Right atrium auricular region (tissue), 2 donors: ENCODE results near the gene CLDN18. TPM values are rescaled to one million over a fixed set of nuclear protein-coding genes. Genes with fewer than 3 reads are reported as not detected.

ENCODE experiments used
- DNase-seq: peaks from one replicate; pipeline ENCODE4 v3.0.0-alpha.2; 2019; ENCODE audit warnings: low spot score
- H3K27ac ChIP-seq, 2 donors: fragments of 200-600 bp; sonication (generic); 1 replicate in 1 of 2; 2 replicates in 1 of 2; pipeline ENCODE4 v1.5.1; 2016 to 2019
- H3K27me3 ChIP-seq, 2 donors: fragments of 200-600 bp; sonication (generic); one replicate each; pipeline versions ENCODE4 v1.5.1 to v1.6.0; 2017 to 2019
- H3K36me3 ChIP-seq: fragments of 200-600 bp; sonication (generic); one replicate; pipeline ENCODE4 v1.5.1; 2016
- H3K4me1 ChIP-seq, 2 donors: fragments of 200-600 bp; sonication (generic); one replicate each; pipeline versions ENCODE4 v1.5.1 to v1.6.0; 2017 to 2019
- H3K4me3 ChIP-seq, 2 donors: fragments of 200-600 bp; sonication (generic); 1 replicate in 1 of 2; 2 replicates in 1 of 2; pipeline ENCODE4 v1.5.1; 2017 to 2019; ENCODE audit warnings: mild to moderate bottlenecking in 1 of 2, moderate library complexity in 1 of 2
- H3K9me3 ChIP-seq, 2 donors: fragments of 200-600 bp; sonication (generic); one replicate each; pipeline ENCODE4 v1.5.1; 2019
- total RNA-seq, 2 donors: library from RNA; depleted of rRNA; stranded (reverse); fragments of >200 nt; gene quantifications; one replicate each; pipeline ENCODE4 v1.1.0, GENCODE V29; 2016
- TF ChIP-seq, protein P1 (sequence below), 2 donors: fragments of 200-600 bp; sonication (generic); IDR thresholded peaks; one replicate each; pipeline ENCODE4 v1.5.1; 2019; ENCODE audit warnings: antibody characterized with exemption in 2 of 2

CLDN18 gene
- total RNA-seq, 2 donors from 2014 or later: 0.12 to 21.0 TPM

DNA sequence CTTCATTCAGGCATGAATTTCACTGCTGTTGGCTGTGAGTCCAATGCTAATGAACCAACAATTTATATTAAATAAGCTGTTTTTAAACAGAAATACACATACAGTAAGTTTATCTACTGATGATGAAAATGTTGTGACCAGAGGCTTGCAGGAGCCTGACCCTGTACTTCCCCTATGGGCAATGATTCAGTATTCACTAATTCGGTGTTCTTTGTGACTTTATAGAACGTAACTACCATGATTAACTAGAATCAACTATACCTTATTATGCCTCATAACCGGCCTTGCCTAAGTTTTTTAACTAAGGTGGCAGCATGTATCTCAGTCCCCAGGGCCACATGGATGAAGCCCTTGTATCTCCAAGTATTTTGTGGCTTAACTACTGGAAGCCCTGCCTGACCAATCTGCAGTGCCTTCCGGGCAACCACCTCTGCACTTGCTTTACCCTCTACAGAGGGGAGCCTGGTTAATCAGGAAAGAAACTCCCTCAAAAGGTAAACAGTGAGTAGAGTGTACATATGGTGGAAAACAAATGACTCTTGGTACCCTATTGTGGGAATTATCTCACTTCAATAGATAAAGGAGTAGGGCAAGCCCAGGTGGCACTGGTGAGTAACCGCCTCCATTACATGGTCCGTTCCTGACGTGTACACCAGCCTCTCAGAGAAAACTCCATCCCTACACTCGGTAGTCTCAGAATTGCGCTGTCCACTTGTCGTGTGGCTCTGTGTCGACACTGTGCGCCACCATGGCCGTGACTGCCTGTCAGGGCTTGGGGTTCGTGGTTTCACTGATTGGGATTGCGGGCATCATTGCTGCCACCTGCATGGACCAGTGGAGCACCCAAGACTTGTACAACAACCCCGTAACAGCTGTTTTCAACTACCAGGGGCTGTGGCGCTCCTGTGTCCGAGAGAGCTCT lies 11.6 kb upstream of the CLDN18 start:
- H3K27ac ChIP-seq: no peak overlapping the region
- TF ChIP-seq, protein P1, sequence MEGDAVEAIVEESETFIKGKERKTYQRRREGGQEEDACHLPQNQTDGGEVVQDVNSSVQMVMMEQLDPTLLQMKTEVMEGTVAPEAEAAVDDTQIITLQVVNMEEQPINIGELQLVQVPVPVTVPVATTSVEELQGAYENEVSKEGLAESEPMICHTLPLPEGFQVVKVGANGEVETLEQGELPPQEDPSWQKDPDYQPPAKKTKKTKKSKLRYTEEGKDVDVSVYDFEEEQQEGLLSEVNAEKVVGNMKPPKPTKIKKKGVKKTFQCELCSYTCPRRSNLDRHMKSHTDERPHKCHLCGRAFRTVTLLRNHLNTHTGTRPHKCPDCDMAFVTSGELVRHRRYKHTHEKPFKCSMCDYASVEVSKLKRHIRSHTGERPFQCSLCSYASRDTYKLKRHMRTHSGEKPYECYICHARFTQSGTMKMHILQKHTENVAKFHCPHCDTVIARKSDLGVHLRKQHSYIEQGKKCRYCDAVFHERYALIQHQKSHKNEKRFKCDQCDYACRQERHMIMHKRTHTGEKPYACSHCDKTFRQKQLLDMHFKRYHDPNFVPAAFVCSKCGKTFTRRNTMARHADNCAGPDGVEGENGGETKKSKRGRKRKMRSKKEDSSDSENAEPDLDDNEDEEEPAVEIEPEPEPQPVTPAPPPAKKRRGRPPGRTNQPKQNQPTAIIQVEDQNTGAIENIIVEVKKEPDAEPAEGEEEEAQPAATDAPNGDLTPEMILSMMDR (IDR thresholded peaks at IDR 0.05): no peak

DNA sequence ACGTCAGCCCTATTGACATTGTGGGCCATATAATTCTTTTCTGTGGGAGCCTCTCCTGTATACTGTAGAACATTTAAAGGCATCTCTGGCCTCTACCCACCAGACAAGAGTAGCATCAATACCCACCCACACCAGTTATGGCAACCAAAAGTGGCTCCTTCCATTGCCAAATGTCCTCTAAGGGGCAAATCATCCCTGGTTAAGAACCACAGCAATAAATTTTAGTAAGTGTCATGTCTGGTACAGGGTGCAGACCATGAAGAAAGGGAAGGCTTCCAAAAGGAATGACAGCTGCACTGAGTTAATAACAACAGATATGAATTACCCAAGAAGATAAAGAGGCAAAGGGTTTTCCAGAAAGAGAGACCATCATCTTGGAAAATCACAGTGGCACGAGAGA lies 6.9 kb upstream of the CLDN18 start:
- TF ChIP-seq, protein P1 (IDR thresholded peaks at IDR 0.05): no peak
- no peak for DNase-seq
- H3K4me3 ChIP-seq: no peak overlapping the region
- H3K4me1 ChIP-seq: no peaks in the 10 kb centered on the region
- no peaks in the 10 kb centered on the region for H3K36me3 ChIP-seq
- H3K27ac ChIP-seq: no peak overlapping the region
- no peaks in the 10 kb centered on the region for H3K27me3 ChIP-seq
- no peaks in the 10 kb centered on the region for H3K9me3 ChIP-seq

More for the DNA sequence above, 11.6 kb upstream of the CLDN18 start:
- no peak overlapping the region for H3K4me3 ChIP-seq
- H3K4me1 ChIP-seq: no peaks in the 10 kb centered on the region
- DNase-seq: no peak
- H3K36me3 ChIP-seq: no peaks in the 10 kb centered on the region
- H3K27me3 ChIP-seq: no peaks in the 10 kb centered on the region
- peaks cover 6 to 22% of the 10 kb centered on the region in 2 donors for H3K9me3 ChIP-seq

DNA sequence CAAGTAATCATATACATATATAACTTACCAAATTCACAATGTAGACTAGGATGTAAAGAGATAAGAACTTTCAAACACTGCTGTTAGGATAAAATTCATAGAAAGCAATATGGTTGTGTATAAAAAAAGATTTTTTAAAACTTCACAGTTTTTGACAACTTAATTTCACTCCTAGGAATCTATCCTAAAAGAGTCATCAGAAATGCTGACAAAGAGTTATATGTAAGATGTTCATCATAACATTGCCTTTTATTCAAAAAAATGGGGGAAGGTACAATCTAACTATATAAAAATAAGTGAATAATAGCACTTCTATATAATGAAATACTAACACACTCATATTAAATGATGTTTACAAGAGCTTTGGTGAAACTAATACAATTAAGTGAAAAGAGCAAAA lies 4.3 kb upstream of the CLDN18 start:
- Histone ChIP-seq H3K4me1 (peaks cover 0 to 7% of the 10 kb centered on the region in 2 donors), H3K9me3 (no peaks in the 10 kb centered on the region), H3K4me3 (no peak overlapping the region), H3K27me3 (no peaks in the 10 kb centered on the region), H3K36me3 (no peaks in the 10 kb centered on the region), H3K27ac (no peak overlapping the region)
- TF ChIP-seq, protein P1 (IDR thresholded peaks at IDR 0.05): no peak
- no peak for DNase-seq

DNA sequence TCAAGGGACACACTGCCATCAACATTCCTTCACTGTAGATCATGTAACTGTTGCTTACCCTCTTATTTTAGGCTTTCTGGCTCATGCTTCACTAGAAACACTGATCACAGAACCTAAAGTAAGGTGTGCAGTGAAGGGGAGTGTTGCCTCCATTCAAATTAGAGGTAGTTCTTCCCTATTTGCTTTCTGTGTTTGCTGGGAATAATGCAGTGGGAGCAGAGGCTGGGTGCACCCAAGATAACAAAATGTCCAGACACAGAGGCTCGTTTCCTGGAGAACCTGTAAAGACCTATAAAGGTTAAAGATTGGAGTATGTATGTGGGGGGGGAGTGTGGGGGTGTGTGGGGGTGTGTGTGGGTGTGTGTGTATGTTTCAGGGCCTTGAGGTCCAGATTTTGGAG lies 2.1 kb upstream of the CLDN18 start:
- Histone ChIP-seq H3K4me1 (peaks cover 0 to 7% of the 10 kb centered on the region in 2 donors), H3K36me3 (no peaks in the 10 kb centered on the region), H3K4me3 (no peak overlapping the region), H3K9me3 (no peaks in the 10 kb centered on the region), H3K27ac (peak overlapping the region in 1 of 2 donors; percentile 29), H3K27me3 (no peaks in the 10 kb centered on the region)
- no peak for DNase-seq
- TF ChIP-seq, protein P1 (IDR thresholded peaks at IDR 0.05): no peak

DNA sequence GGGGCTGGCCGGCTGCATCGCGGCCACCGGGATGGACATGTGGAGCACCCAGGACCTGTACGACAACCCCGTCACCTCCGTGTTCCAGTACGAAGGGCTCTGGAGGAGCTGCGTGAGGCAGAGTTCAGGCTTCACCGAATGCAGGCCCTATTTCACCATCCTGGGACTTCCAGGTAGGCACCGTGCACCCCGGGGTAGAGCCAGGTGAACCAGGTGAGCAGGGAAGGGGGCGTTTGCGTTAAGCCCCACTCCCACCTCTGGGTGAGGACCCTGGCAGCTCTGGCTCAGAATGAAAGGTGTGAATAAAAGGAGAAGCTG lies 267 bp downstream of the CLDN18 start:
- peak overlapping the region in 1 of 2 donors; percentile 5 for H3K4me3 ChIP-seq
- no peaks in the 10 kb centered on the region for H3K9me3 ChIP-seq
- H3K36me3 ChIP-seq: no peaks in the 10 kb centered on the region
- no peaks in the 10 kb centered on the region for H3K27me3 ChIP-seq
- TF ChIP-seq, protein P1 (IDR thresholded peaks at IDR 0.05): no peak
- DNase-seq: no peak
- H3K4me1 ChIP-seq: peaks cover 0 to 7% of the 10 kb centered on the region in 2 donors
- peak overlapping the region; percentile 23 to 64 for H3K27ac ChIP-seq
